ENCODE measurements around the gene MELTF. TPM values are rescaled to one million over a fixed set of nuclear protein-coding genes. Genes with fewer than 3 reads are reported as not detected.

The MELTF gene
- polyA plus RNA-seq, 3 donors = 0.34 to 2.8 (median 0.36) TPM

DNA sequence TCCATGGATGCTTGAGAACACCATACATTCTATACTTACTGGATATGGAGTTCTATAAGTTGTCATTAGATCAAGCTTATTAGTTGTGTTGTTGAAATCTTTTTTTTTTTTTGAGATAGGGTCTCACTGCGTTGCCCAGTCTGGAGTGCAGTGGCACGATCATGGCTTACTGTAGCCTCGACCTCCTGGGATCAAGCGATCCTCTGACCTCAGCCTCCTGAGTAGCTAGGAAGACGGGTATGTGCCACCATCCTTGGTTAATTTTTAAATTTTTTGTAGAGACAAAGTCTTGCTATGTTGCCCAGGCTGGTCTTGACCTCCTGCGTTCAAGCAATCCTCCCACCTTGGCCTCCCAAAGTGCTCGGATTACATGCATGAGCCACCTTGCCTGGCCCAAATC lies 74.8 kb downstream of the MELTF start:
- Histone ChIP-seq H4K20me1 (ENCODE audit: insufficient read depth, low read length) (no peaks in the 10 kb centered on the region), H3K4me1 (ENCODE audit: control insufficient read depth in 1 of 2, insufficient read depth in 2 of 2, low read length in 2 of 2) (no peaks in the 10 kb centered on the region), H3K4me2 (replicated peaks; ENCODE audit: extremely low read depth, low read length, poor library complexity, severe bottlenecking) (no peak overlapping the region), H3K36me3 (replicated peaks in 1 of 2; ENCODE audit: control insufficient read depth in 1 of 2, insufficient read depth in 2 of 2, low read length in 2 of 2) (no peaks in the 10 kb centered on the region), H3K9me3 (replicated peaks in 1 of 2; ENCODE audit: control insufficient read depth in 1 of 2, insufficient read depth in 1 of 2, low read length in 2 of 2) (no peaks in the 10 kb centered on the region), H3K79me2 (ENCODE audit: insufficient read depth, low read length) (no peaks in the 10 kb centered on the region), H3K27me3 (ENCODE audit: control insufficient read depth in 2 of 2, insufficient read depth in 2 of 2, low read length in 2 of 2) (no peaks in the 10 kb centered on the region), H3K9ac (ENCODE audit: insufficient read depth, low read length, poor library complexity, severe bottlenecking) (no peak overlapping the region), H3K27ac (ENCODE audit: low read depth in 1 of 2, low read length in 2 of 2) (no peak overlapping the region), H2AFZ (ENCODE audit: insufficient read depth, low read depth, low read length, poor library complexity, severe bottlenecking) (no peak overlapping the region), H3K4me3 (replicated peaks in 1 of 3; ENCODE audit: low read depth in 2 of 3, low read length in 3 of 3) (no peak overlapping the region)
- intact Hi-C loops (cut with micrococcal nuclease) = no loop called here
- TF ChIP-seq, protein P1, sequence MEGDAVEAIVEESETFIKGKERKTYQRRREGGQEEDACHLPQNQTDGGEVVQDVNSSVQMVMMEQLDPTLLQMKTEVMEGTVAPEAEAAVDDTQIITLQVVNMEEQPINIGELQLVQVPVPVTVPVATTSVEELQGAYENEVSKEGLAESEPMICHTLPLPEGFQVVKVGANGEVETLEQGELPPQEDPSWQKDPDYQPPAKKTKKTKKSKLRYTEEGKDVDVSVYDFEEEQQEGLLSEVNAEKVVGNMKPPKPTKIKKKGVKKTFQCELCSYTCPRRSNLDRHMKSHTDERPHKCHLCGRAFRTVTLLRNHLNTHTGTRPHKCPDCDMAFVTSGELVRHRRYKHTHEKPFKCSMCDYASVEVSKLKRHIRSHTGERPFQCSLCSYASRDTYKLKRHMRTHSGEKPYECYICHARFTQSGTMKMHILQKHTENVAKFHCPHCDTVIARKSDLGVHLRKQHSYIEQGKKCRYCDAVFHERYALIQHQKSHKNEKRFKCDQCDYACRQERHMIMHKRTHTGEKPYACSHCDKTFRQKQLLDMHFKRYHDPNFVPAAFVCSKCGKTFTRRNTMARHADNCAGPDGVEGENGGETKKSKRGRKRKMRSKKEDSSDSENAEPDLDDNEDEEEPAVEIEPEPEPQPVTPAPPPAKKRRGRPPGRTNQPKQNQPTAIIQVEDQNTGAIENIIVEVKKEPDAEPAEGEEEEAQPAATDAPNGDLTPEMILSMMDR (IDR thresholded peaks at IDR 0.05) = no peak
- no peak overlapping the region for H3K27ac Mint-ChIP-seq
- H3K27me3 Mint-ChIP-seq (ENCODE audit: low read depth in 3 of 3) = peaks cover 0 to 5% (median 1%) of the 10 kb centered on the region in 3 donors
- H3K36me3 Mint-ChIP-seq = no peaks in the 10 kb centered on the region
- no peak overlapping the region for H3K4me3 Mint-ChIP-seq
- WGBS (ENCODE audit: insufficient coverage) = 98% methylated on average over 4 of the region's 7 CpGs
- DNase-seq = no peak
- H3K4me1 Mint-ChIP-seq = no peaks in the 10 kb centered on the region
- H3K9me3 Mint-ChIP-seq = no peaks in the 10 kb centered on the region

Other genes starting within 250 kb of the MELTF start
- gene SENP5, start 161.9 kb downstream of the MELTF start, polyA plus RNA-seq = 10 to 100 TPM in 1 of 3 donors, 1 to 10 TPM in 2; 6.7 to 10.4 (median 8.4) TPM
- 10 to 100 TPM; 26.1 to 42.9 (median 33.4) TPM for gene NCBP2, start 87.3 kb downstream of the MELTF start, polyA plus RNA-seq
- 1 to 10 TPM; 1.6 to 3.8 (median 1.9) TPM for gene PIGZ, start 61.0 kb downstream of the MELTF start, polyA plus RNA-seq

All from CD14-positive monocyte (primary cell).